Adipose tissue (tissue), 3 donors: ENCODE results near the gene PLEKHA5. TPM values are rescaled to one million over a fixed set of nuclear protein-coding genes. Genes with fewer than 3 reads are reported as not detected.
"Not testable (repeated sequence)": the region's sequence is repeated elsewhere in the genome, so short reads cannot be mapped to it uniquely, and the experiment has no call there.

Experiments used
- H3K27ac ChIP-seq: one replicate; pipeline ENCODE4 v1.5.1; 2013; ENCODE audit warnings: low read depth, low read length
- WGBS, 3 donors: extraction: QIAGEN DNeasy Blood & Tissue Kit; methylation state at CpG; one replicate each; pipeline ENCODE4 v1.1.7; 2013; 5-methylcytosine and 5-hydroxymethylcytosine counted together
- polyA plus RNA-seq, 3 donors: library from polyadenylated mRNA; stranded (reverse); fragments of 200-250 nt; gene quantifications; one replicate each; pipeline ENCODE4 v1.2.3, GENCODE V29; 2013
- donor health status: healthy with polysubstance abuse.
- donor health status: Bipolar disorder and iron deficiency.
- donor health status: healthy.

PLEKHA5 gene
- polyA plus RNA-seq, 3 donors: 5.4 to 24.7 (median 7.8) TPM

GRCh38 chr12:19285793-19286448 is 156.4 kb downstream of the PLEKHA5 start:
- 52 to 57% (median 56%) methylated on average over 6 of the region's 6 CpGs for WGBS, 3 donors
- no peak overlapping the region for H3K27ac ChIP-seq

GRCh38 chr12:19287302-19287701 is 157.8 kb downstream of the PLEKHA5 start:
- no peak overlapping the region for H3K27ac ChIP-seq
- WGBS, 3 donors: 40 to 59% (median 59%) methylated on average over 1 of the region's 1 CpG

GRCh38 chr12:19288161-19288560 is 158.6 kb downstream of the PLEKHA5 start:
- H3K27ac ChIP-seq: no peak overlapping the region
- WGBS, 3 donors: 87 to 93% (median 88%) methylated on average over 4 of the region's 4 CpGs

GRCh38 chr12:19288603-19289244 is 159.2 kb downstream of the PLEKHA5 start:
- 69 to 72% (median 72%) methylated on average over 2 of the region's 2 CpGs for WGBS, 3 donors
- no peak overlapping the region for H3K27ac ChIP-seq

GRCh38 chr12:19298836-19299605 is 169.5 kb downstream of the PLEKHA5 start:
- no peak overlapping the region for H3K27ac ChIP-seq
- 93 to 97% (median 93%) methylated on average over 7 of the region's 7 CpGs for WGBS, 3 donors

- H3K27ac ChIP-seq: no peak overlapping the region
- 63 to 89% (median 71%) methylated on average over 3 of the region's 3 CpGs for WGBS, 3 donors
Measured at GRCh38 chr12:19299765-19300164, 170.2 kb downstream of the PLEKHA5 start.

- no peak overlapping the region for H3K27ac ChIP-seq
Measured at GRCh38 chr12:19301223-19301622, 171.7 kb downstream of the PLEKHA5 start.

- no peak overlapping the region for H3K27ac ChIP-seq
- WGBS, 3 donors: 60 to 67% (median 60%) methylated on average over 1 of the region's 1 CpG
Measured at GRCh38 chr12:19301688-19302087, 172.2 kb downstream of the PLEKHA5 start.

- no peak overlapping the region for H3K27ac ChIP-seq
- 93 to 97% (median 94%) methylated on average over 5 of the region's 5 CpGs for WGBS, 3 donors
Measured at GRCh38 chr12:19302100-19302640, 172.6 kb downstream of the PLEKHA5 start.

GRCh38 chr12:19303496-19303895 is 174.0 kb downstream of the PLEKHA5 start:
- 95 to 100% (median 97%) methylated on average over 3 of the region's 3 CpGs for WGBS, 3 donors
- H3K27ac ChIP-seq: no peak overlapping the region

- H3K27ac ChIP-seq: no peak overlapping the region
- WGBS, 3 donors: 97 to 98% (median 98%) methylated on average over 10 of the region's 10 CpGs
Measured at GRCh38 chr12:19304149-19304750, 174.7 kb downstream of the PLEKHA5 start.

GRCh38 chr12:19305621-19306020 is 176.1 kb downstream of the PLEKHA5 start:
- 98% methylated on average over 14 of the region's 14 CpGs for whole genome bisulfite sequencing, 3 donors
- not testable (repeated sequence) for H3K27ac ChIP-seq

- H3K27ac ChIP-seq: no peak overlapping the region
- 98 to 99% (median 98%) methylated on average over 35 of the region's 35 CpGs for WGBS, 3 donors
Measured at GRCh38 chr12:19306366-19306765, 176.8 kb downstream of the PLEKHA5 start.

GRCh38 chr12:19307451-19307850 is 177.9 kb downstream of the PLEKHA5 start:
- no peak overlapping the region for H3K27ac ChIP-seq
- WGBS, 3 donors: 91 to 94% (median 92%) methylated on average over 6 of the region's 6 CpGs

GRCh38 chr12:19311165-19311564 is 181.6 kb downstream of the PLEKHA5 start:
- H3K27ac ChIP-seq: no peak overlapping the region
- WGBS, 3 donors: 93 to 94% (median 93%) methylated on average over 3 of the region's 3 CpGs

- H3K27ac ChIP-seq: no peak overlapping the region
- WGBS, 3 donors: 76 to 84% (median 80%) methylated on average over 2 of the region's 2 CpGs
Measured at GRCh38 chr12:19312637-19313036, 183.1 kb downstream of the PLEKHA5 start.

GRCh38 chr12:19316425-19316824 is 186.9 kb downstream of the PLEKHA5 start:
- WGBS, 3 donors: 80 to 93% (median 93%) methylated on average over 2 of the region's 2 CpGs
- H3K27ac ChIP-seq: no peak overlapping the region

GRCh38 chr12:19322376-19322775 is 192.8 kb downstream of the PLEKHA5 start:
- WGBS, 3 donors: 86 to 93% (median 92%) methylated on average over 5 of the region's 5 CpGs
- no peak overlapping the region for H3K27ac ChIP-seq

- no peak overlapping the region for H3K27ac ChIP-seq
- WGBS, 3 donors: 33 to 42% (median 42%) methylated on average over 2 of the region's 2 CpGs
Measured at GRCh38 chr12:19323805-19324204, 194.3 kb downstream of the PLEKHA5 start.
